PC-3 (cell line): ENCODE measurements around the gene GSTM3.

Source experiments
- EZH2 ChIP-seq: fragments of 300-600 bp; sonication (generic); IDR thresholded peaks from one replicate; pipeline ENCODE4 v1.6.1; 2017; ENCODE audit warnings: antibody characterized with exemption, mild to moderate bottlenecking, low read length; ENCODE audit not compliant: unreplicated experiment
- TF ChIP-seq, protein P1 (sequence below): fragments of 300-600 bp; sonication (generic); conservative IDR thresholded peaks from 2 replicates; pipeline ENCODE4 v1.5.1; 2017; ENCODE audit warnings: antibody characterized with exemption, low read depth, mild to moderate bottlenecking, low read length

DNA sequence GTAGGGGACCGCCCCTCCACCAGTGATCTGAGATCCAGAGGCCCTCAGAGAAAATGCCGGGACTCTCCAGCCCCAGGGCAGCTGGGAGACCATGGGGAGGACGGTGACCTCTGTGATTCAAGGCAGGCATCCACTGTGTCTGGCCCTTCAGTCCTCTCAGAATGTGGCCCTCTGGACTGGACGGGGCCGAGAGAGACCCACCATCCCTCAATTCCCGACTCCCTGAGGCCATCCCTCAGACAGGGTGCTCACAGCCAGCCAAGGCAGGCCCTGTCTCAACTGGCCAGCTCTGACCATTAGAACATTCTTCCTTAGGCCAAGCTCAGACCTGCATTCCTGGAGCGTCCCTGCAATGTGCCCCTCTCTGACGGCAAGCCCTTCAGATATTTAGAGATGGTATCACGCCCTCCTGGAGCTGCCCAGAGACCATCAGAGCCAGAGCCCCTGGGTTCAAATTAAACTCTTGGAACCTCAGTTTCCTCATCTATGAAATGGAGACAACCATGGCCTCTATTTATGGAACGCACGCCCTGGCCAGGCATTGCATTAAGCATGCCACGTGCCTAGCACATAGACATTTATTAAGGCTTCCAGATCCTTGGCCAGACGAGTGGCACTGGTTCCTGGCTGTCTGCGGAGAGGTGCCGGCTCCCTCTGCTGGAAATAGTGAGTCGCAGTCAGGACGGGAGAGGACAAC, 32.5 kb upstream of the GSTM3 start:
- TF ChIP-seq, protein P1, sequence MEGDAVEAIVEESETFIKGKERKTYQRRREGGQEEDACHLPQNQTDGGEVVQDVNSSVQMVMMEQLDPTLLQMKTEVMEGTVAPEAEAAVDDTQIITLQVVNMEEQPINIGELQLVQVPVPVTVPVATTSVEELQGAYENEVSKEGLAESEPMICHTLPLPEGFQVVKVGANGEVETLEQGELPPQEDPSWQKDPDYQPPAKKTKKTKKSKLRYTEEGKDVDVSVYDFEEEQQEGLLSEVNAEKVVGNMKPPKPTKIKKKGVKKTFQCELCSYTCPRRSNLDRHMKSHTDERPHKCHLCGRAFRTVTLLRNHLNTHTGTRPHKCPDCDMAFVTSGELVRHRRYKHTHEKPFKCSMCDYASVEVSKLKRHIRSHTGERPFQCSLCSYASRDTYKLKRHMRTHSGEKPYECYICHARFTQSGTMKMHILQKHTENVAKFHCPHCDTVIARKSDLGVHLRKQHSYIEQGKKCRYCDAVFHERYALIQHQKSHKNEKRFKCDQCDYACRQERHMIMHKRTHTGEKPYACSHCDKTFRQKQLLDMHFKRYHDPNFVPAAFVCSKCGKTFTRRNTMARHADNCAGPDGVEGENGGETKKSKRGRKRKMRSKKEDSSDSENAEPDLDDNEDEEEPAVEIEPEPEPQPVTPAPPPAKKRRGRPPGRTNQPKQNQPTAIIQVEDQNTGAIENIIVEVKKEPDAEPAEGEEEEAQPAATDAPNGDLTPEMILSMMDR: peak; percentile 97
- no peak for TF ChIP-seq EZH2
